A673 (cell line): Measurements from ENCODE around the gene SNAPC5. TPM values are rescaled to one million over a fixed set of nuclear protein-coding genes. Genes with fewer than 3 reads are reported as not detected.

Experiments used
- BruUV-seq: library from RNA; stranded (reverse); fragments of 400-500 nt; replicated peaks from 2 replicates; lab custom pipeline; 2021; lab: Mats Ljungman, UMichigan
- CTCF ChIA-PET: fragments of 300-600 bp; sonication (Branson Sonifier 250); formaldehyde crosslinking; loops from one replicate; lab custom pipeline; 2022; ENCODE audit warnings: antibody characterized with exemption; lab: Charles Lee
- POLR2A ChIA-PET: fragments of 300-600 bp; sonication (Branson Sonifier 250); formaldehyde crosslinking; loops from one replicate; lab custom pipeline; 2022; ENCODE audit warnings: antibody characterized with exemption; ENCODE audit not compliant: low non-redundant PET; lab: Charles Lee
- DNase-seq: peaks from one replicate; pipeline ENCODE4 v3.0.0-alpha.2; 2015; ENCODE audit warnings: low spot score
- H3K27ac ChIP-seq: fragments of 200-600 bp; sonication (generic); 2 replicates; pipeline ENCODE4 v1.5.1; 2016; ENCODE audit warnings: mixed run types, low read depth, mild to moderate bottlenecking, mixed read lengths, antibody characterized with exemption, low read length; ENCODE audit not compliant: poor library complexity, severe bottlenecking
- H3K27me3 ChIP-seq: fragments of 200-600 bp; sonication (generic); replicated peaks from 2 replicates; pipeline ENCODE4 v1.6.1; 2017; ENCODE audit warnings: mixed run types, low read depth, mild to moderate bottlenecking, mixed read lengths, antibody characterized with exemption, low read length; ENCODE audit not compliant: insufficient read depth, poor library complexity
- H3K36me3 ChIP-seq: fragments of 200-600 bp; sonication (generic); 2 replicates; pipeline ENCODE4 v1.6.1; 2016; ENCODE audit warnings: mixed run types, mild to moderate bottlenecking, mixed read lengths, antibody characterized with exemption, low read length; ENCODE audit not compliant: insufficient read depth, poor library complexity, severe bottlenecking
- H3K4me1 ChIP-seq: fragments of 200-600 bp; sonication (generic); 2 replicates; pipeline ENCODE4 v1.6.1; 2017; ENCODE audit warnings: mixed run types, mild to moderate bottlenecking, mixed read lengths, antibody characterized with exemption, low read length; ENCODE audit not compliant: insufficient read depth, poor library complexity, severe bottlenecking
- H3K4me3 ChIP-seq: fragments of 200-600 bp; sonication (generic); 2 replicates; pipeline ENCODE4 v1.5.1; 2016; ENCODE audit warnings: low read depth, mixed run types, mild to moderate bottlenecking, mixed read lengths, low read length; ENCODE audit not compliant: poor library complexity, severe bottlenecking
- H3K9me3 ChIP-seq: fragments of 200-600 bp; sonication (generic); 2 replicates; pipeline ENCODE4 v1.6.1; 2016; ENCODE audit warnings: mixed run types, low read depth, mild to moderate bottlenecking, mixed read lengths, antibody characterized with exemption, low read length; ENCODE audit not compliant: poor library complexity, severe bottlenecking
- EZH2 ChIP-seq: fragments of 200-600 bp; sonication (generic); IDR thresholded peaks from 2 replicates; pipeline ENCODE4 v1.6.1; 2017; ENCODE audit warnings: borderline replicate concordance, low read depth, mild to moderate bottlenecking, mixed read lengths, antibody characterized with exemption, low read length; ENCODE audit not compliant: poor library complexity, severe bottlenecking
- intact Hi-C: fragments of 100-400 bp; cut with micrococcal nuclease; formaldehyde crosslinking; loops from one replicate; pipeline ENCODE4 v1.10.0; 2022; ENCODE audit not compliant: unreplicated experiment
- microRNA-seq: library from miRNA; unstranded; fragments of <30 nt; microRNA quantifications from one replicate; pipeline ENCODE4 v1.2.0, GENCODE V29; 2021
- total RNA-seq: library from RNA; stranded (reverse); gene quantifications from 2 replicates; pipeline ENCODE4 v1.2.3, GENCODE V29; 2021
- TF ChIP-seq, protein P1 (sequence below): fragments of 300-800, 200-600 bp; sonication (generic); conservative IDR thresholded peaks from 2 replicates; pipeline ENCODE4 v1.5.1; 2017; ENCODE audit warnings: low read depth, mild to moderate bottlenecking, antibody characterized with exemption, low read length, moderate library complexity, mixed read lengths

SNAPC5 gene
- total RNA-seq, 1 experiment from 2014 or later: 28.9 TPM

DNA sequence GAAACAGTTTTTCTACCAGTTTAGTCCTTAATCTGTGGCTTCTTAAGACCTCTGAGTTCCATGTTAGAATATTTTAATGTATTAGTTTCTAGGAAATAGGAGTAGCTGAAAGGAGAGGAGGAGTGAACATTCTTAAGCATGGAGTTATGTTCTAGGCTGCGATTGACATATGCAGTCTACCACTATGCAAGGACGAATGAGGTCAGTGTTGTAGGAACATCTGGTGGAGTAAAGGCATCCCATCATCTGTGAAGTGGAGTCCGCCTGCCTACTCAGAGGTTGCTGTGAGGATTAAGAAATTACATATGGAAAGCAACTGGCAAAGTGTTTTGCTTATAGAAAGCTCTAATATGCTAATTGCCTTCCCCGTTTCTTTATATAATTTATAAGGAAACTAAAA, 45.1 kb downstream of the SNAPC5 start:
- Histone ChIP-seq H3K27me3 (no peaks in the 10 kb centered on the region), H3K4me3 (no peak overlapping the region), H3K4me1 (no peaks in the 10 kb centered on the region), H3K9me3 (no peaks in the 10 kb centered on the region), H3K27ac (no peak overlapping the region), H3K36me3 (no peaks in the 10 kb centered on the region)
- TF ChIP-seq, protein P1, sequence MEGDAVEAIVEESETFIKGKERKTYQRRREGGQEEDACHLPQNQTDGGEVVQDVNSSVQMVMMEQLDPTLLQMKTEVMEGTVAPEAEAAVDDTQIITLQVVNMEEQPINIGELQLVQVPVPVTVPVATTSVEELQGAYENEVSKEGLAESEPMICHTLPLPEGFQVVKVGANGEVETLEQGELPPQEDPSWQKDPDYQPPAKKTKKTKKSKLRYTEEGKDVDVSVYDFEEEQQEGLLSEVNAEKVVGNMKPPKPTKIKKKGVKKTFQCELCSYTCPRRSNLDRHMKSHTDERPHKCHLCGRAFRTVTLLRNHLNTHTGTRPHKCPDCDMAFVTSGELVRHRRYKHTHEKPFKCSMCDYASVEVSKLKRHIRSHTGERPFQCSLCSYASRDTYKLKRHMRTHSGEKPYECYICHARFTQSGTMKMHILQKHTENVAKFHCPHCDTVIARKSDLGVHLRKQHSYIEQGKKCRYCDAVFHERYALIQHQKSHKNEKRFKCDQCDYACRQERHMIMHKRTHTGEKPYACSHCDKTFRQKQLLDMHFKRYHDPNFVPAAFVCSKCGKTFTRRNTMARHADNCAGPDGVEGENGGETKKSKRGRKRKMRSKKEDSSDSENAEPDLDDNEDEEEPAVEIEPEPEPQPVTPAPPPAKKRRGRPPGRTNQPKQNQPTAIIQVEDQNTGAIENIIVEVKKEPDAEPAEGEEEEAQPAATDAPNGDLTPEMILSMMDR: no peak
- no peak for TF ChIP-seq EZH2
- POLR2A ChIA-PET: no interaction called here
- CTCF ChIA-PET: no interaction called here
- DNase-seq: no peak
- intact Hi-C loops: no loop called here
- no TSS peak for BruUV-seq

Small RNA genes within 50 kb of the gene (microRNA-seq; reads per million reads assigned to microRNA genes)
- gene MIR4512: 1.1 reads per million

Other genes with a start within 250 kb of the SNAPC5 start
- gene MEGF11, start 244.0 kb downstream of the SNAPC5 start, total RNA-seq: 0.09 and 0.43 TPM in 2 replicates
- 10.7 and 13.6 TPM in 2 replicates for gene DIS3L, start 204.2 kb downstream of the SNAPC5 start, total RNA-seq
- 37.7 and 42.1 TPM in 2 replicates for gene TIPIN, start 141.1 kb downstream of the SNAPC5 start, total RNA-seq
- gene MAP2K1, start 110.8 kb downstream of the SNAPC5 start, total RNA-seq: 53.4 and 56.8 TPM in 2 replicates
- gene RPL4, start 7.1 kb upstream of the SNAPC5 start, total RNA-seq: 2,773 and 2,830 TPM in 2 replicates
- 32.4 and 36.3 TPM in 2 replicates for gene ZWILCH, start 7.6 kb upstream of the SNAPC5 start, total RNA-seq
- not detected in 2 replicates for gene LCTL, start 68.2 kb upstream of the SNAPC5 start, total RNA-seq
- 50.1 and 63.9 TPM in 2 replicates for gene SMAD6, start 204.5 kb upstream of the SNAPC5 start, total RNA-seq